Medulla oblongata (tissue), 1 donor: ENCODE measurements around the gene CLIP2.
"Not testable (repeated sequence)": the region's sequence is repeated elsewhere in the genome, so short reads cannot be mapped to it uniquely, and the experiment has no call there.

Experiments
- DNase-seq: peaks from one replicate; pipeline ENCODE4 v3.0.0-alpha.2; 2015; ENCODE audit errors: extremely low spot score

Gene CLIP2

DNA sequence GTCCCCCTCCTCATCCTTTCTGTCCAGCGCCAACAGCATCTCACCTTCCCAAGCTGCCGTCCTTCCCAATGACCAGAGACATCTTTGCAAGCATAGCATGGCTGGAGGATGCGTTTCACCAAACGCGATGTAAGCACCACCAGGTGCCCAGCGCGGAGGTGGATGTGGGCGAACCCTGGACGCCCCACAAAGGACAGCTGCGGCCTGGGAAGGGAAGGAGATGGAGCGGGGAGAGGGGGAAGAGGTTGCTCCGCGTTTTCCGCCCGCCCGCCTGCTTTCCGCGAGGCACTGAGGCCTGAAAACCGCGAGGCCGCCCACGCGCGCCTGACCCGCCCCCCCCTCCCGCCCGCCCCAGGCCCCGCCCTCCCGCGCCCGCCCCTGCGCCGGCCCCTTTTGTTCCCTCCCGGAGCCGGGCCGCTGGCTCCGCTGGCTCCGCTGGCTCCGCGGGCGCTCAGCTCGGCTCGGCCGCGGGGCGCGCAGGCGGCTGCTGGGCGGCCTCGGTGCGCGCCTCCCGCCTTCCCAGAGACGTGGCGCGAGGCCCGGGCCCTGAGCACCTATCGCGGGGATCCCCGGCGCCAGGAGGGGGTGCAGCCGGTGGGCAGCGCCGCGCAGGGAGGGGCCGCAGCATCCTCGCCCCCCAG, at the start of gene CLIP2:
Gene CLIP2 (plus strand): TSS at position 390 of the 641 bp plus-strand sequence. CDS start 28,140 bp downstream, outside the sequence.
- DNase-seq: peak; percentile 82

- DNase-seq: no peak
Measured at GRCh38 chr7:74240482-74240881, 48.7 kb upstream of the CLIP2 start.

- no peak for DNase-seq
Measured at GRCh38 chr7:74242122-74242443, 47.1 kb upstream of the CLIP2 start.

DNA sequence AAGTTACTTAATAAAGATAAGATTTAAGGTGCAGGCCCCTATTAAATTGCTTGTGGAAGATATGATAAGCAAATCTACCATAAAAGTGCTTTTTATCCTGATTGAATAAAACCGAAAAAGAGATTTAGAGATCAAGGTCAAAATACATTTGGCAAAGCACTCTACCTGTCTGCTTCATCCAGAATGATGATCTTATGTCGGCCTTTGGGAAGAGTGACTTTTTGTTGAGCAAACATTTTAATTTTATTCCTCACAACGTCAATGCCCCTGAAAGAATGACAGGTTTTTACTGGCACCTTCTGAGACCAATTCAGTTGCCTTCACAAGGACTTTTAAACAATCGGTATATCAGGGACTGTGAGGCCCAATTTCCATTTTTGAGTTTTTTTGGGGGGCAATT, 42.7 kb upstream of the CLIP2 start:
- DNase-seq: no peak

GRCh38 chr7:74248156-74248555, 41.1 kb upstream of the CLIP2 start:
- DNase-seq: no peak

- not testable (repeated sequence) for DNase-seq
Measured at GRCh38 chr7:74249058-74249457, 40.1 kb upstream of the CLIP2 start.

DNA sequence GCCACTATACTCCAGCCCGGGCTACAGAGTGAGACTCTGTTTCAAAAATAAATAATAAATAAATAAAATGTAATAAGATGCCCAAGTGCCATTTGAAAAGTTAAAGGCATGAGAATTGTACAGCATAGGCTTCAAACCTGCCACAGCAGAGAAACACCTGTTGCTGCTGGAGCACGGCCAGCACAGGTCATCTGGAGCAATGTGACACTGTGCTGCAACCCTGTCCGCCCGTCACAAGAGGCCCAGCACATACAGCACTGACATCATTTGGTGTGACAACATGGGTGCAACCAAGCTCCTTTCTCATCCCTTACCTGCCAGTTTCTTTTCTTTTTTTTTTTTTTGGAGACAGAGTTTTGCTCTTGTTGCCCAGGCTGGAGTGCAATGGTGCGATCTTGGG, 36.3 kb upstream of the CLIP2 start:
- no peak for DNase-seq

GRCh38 chr7:74253331-74253730, 35.9 kb upstream of the CLIP2 start:
- no peak for DNase-seq

- no peak for DNase-seq
Measured at GRCh38 chr7:74253835-74254128, 35.4 kb upstream of the CLIP2 start.

DNA sequence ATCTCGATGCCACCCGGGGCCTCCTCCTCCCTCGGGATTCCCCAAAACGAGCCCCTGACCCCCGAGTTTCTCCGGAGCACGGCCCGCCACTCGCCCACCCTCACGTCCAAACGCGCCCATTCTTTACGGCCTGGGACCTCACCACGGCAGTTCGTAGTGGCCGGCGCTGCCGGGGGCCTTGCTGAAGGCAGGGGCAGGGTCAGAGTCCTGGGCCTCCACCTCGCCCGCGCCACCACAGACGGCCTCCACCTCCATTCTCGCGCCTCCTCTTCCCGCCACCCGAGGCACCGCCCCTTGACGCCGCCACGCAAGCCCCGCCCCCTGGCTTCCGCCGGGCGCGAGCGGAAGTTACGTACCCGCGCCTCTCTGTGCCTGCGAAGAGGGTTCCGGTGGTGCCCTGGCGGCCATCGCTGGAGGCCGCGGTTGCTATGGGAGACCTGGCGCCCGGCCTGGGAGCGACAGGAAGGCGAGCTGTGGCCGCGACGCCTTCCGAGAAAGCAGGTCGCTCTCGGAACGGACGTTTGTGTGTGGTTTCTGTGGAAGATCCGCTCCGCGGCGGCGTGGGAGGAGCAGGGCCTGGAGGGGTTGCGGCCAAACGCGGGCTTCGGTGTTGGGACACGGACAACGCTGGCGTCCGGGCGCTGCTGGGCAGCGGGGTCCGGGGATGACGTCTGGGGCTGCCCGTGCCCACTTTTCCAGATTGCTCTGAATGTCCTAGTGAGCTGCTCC, 34.9 kb upstream of the CLIP2 start, which contains the start of gene RFC2:
Gene RFC2 (minus strand): TSS at position 271 of the 729 bp plus-strand sequence. CDS start 16 bp downstream, at position 255.
- DNase-seq: peak; percentile 97

GRCh38 chr7:74254858-74255379, 34.3 kb upstream of the CLIP2 start:
- DNase-seq: no peak

- DNase-seq: not testable (repeated sequence)
Measured at GRCh38 chr7:74255461-74255860, 33.7 kb upstream of the CLIP2 start.

DNA sequence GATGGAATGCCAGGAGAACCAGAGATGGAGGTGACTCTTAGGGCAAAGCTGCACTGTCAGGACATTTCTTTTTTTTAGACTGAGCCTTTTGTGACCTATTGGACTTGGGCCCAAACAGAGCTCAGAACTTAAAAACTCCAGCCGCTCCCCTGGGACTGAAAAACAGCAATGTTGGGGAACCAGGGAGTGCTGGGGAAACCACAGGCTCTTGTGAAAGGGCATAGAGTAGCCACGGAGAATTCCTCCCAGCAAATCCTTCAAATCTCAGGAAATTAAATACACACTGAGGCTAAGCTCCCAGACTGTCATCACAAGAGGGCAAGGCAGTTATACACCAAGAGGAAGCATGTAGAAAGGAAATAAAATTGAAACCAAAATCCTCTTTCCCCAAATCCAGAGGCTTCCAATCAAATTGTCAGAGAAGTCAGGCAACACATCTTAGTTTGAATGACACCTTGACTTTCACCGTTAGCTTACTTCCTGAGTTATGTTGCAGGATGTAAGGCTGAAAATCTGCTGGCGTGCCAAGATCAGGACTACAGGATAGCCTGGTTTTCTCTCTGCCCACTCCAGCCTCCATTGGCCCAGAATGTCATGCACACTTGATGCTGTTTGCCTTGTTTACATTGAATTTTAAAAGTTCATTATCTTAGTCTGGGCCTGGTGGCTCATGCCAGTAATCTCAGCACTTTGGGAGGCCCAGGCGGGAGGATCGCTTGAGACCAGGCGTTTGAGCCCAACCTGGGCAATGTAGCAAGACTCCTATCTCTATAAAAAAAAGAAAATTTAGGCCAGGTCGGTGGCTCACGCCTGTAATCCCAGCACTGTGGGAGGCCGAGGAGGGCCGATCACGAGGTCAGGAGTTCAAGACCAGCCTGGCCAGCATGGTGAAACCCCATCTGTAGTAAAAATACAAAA, 32.5 kb upstream of the CLIP2 start:
- DNase-seq: peak; percentile 36

DNA sequence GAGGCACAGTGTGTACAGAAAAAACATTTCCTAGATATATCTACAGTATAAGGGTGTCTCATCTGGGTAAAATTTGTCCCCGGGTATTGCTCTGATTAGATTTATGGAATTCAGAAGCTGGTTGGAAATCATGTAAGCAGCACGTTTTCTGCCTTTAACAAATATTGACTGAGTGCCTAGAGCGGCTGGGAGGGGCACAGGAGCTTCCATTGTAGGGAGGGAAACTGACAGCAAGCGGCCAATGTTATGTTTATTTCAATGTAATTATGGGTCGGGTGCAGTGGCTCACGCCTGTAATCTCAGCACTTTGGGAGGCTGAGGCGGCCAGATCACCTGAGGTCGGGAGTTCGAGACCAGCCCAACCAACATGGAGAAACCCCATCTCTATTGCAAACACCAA, 30.6 kb upstream of the CLIP2 start:
- no peak for DNase-seq

DNA sequence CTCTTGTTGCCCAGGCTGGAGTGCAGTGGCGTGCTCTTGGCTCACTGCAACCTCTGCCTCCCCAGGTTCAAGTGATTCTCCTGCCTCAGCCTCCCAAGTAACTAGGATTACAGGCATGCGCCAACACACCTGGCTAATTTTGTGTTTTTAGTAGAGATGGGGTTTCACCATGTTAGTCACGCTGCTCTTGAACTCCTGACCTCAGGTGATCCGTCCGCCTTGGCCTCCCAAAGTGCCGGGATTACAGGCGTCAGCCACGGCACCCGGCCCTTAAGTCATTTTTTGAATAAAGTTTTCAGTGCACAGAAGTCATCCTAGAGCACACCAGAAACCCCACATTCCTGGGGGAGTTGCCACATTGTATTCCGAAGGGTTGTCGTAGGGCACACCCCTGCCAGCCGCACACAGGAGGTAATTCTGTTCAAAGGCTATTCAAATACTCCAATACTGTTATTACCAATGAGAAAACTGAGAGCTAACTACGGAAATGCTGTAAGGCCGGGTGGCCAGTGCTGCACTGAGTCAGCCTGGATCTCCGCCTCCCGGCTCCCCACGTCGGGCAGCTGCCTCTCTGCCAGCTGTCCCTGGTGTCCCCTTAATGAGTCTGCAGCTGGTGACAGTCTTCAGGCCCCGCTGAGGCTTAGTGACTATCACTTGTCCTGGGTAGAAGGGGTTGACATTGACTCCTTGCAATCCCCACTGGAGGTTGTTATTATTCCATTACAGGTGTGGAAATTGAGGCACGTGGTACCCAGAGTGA, 26.4 kb upstream of the CLIP2 start:
- no peak for DNase-seq

GRCh38 chr7:74263399-74264120, 25.6 kb upstream of the CLIP2 start:
- DNase-seq: no peak

DNA sequence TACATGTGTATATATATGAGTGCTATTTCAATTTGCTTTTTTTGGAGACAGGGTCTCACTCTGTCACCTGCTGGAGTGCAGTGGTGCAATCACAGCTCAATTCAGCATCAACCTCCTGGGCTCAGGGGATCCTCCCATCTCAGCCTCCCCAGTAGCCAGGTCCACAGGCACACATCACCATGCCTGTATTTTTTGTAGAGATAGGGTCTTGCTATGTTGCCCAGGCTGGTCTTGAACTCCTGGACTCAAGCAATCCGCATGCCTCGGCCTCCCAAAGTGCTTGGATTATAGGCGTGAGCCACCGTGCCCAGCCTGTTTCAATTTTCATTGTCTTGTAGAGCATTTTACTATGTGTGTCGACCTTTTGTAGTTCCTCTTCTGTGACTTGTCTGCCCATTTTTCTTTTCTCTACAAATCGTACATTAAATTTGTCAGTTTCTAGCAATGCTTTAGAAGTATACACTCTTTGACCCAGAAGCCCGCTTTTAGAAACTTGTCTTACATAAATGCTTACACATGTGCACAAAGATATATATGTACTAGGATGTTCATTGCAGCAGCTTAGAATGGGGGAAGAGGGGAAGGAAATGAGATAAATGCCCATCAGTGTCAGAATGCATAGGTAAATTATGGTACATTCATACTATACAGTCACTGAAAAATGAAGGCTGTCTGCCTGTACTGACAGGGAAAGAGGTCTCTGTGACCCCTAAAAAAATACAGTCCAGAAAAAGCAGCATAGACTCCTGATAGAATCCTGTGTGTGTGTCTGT, 22.8 kb upstream of the CLIP2 start:
- DNase-seq: no peak

GRCh38 chr7:74267756-74268565, 21.2 kb upstream of the CLIP2 start:
- DNase-seq: no peak

DNA sequence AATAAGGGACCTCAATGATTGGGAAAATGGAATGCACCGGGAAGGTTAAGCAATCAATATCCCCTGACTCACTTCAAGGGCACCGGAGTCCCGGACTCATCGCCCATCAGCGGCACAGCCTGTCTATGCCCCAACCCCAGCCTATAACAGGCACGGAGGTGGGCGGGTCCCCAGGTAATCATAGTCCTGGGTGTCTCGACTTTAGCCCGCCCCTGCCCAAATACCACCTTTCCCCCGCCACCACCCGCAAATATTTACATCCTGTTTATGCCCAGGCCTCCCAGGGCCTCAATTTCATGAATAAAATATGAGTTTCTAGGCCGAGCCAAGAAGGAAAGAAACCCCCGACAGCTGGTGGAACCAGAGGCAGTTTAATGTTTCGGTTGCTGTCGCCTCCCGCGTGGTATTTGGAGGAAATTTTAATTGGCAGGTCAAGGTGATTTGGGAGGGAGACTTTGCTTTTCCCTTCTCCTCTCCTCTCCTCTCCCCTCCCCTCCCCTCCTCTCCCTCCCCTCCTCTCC, 19.4 kb upstream of the CLIP2 start:
- DNase-seq: peak; percentile 75
